NOMO-1 treated with dmso at 0.1 percent for 144 hours (cell line): ENCODE measurements around the gene WSCD2.

ENCODE experiments used
- DNase-seq: peaks from one replicate; lab custom pipeline; 2025; ENCODE audit not compliant: unreplicated experiment; lab: John Stamatoyannopoulos, UW

Gene WSCD2

DNA sequence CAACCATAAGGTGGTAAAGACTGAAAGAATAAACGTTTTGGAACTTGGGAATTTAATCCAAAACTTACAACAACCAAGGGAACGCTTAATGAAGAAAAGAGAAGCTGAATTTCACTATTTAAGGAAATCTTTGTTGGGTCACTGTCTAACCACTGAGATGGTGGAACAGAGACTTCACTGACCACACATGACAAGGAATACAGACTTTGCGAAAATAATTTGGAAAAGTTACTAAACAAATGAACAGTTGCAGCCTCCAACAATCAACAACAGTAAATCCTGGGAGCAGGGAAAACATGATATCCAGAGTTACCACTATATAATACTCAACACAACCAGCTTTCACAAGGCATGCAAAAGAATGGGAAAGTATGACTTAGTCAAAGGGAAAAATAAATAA is 131.0 kb downstream of the WSCD2 start:
- no peak for DNase-seq

DNA sequence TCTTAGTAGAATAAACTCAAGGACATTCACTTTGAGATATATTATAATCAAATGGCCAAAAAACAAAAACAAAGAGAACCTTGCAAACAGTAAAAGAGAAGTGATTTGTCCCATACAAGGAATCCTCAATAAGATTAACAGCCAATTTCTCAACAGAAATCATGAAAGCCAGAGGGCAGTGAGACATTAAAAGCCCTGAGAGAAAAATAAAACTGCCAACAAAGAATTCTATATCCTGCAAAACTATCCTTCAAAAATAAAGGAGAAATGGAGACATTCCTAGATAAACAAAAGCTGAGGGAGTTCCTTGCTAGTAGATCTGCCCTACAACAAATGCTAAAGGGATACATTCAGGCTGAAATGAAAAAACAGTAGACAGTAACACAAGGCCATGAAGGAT is 131.9 kb downstream of the WSCD2 start:
- DNase-seq = no peak

DNA sequence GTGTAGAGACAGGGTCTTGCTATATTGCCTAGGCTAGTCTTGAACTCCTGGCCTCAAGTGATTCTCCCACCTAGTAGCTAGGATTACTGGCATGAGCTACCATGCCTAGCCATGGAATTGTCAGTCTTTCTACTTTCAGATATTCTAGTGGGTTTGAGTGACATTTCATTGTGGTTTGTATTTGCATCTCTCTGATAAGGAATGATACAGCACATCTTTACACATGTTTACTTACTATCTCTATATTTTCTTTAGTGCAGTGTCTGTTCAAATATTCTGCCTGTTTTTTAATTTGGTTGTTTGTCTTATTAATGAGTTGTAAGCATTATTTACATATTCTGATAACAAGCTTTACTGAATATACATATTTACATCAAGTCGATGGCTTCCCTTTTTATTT is 136.4 kb downstream of the WSCD2 start:
- DNase-seq = no peak

DNA sequence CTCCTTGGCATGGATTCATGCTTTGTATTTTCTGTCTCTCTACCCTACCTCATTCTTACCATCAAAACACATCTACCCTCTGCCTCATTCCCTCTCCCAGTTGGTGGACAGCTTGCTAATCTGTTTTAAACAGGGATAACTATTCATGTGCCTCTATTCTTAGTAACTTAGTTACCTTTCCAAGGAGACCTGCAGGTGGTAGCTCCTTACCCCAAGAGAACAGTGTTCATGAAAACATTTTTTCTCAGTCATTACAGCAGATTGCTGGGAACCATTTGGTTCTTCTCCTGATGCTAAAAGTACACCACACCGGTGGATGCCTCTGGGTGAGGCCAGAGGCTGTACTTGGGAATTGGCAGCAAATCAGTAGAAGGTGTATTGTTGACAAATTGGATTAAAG is 137.0 kb downstream of the WSCD2 start:
- DNase-seq = no peak

DNA sequence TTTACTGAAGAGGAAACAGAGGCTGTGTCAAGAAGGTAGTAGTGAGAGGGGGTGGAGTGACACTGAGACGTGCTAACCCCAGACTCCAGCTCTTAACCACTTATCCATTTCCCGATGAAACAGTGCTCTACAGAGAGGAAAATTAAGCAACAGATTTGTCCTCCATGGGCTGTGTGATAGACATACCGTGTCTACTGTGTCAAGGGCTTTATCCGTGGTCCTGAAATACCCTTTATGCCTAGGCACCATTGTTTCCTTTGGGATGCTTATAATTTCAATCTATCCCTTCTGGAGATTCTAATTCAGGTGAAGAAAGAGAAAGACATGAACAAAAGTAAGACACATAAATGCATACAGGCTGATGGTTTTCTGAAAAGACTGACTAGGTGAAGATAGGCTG is 138.4 kb downstream of the WSCD2 start:
- no peak for DNase-seq

DNA sequence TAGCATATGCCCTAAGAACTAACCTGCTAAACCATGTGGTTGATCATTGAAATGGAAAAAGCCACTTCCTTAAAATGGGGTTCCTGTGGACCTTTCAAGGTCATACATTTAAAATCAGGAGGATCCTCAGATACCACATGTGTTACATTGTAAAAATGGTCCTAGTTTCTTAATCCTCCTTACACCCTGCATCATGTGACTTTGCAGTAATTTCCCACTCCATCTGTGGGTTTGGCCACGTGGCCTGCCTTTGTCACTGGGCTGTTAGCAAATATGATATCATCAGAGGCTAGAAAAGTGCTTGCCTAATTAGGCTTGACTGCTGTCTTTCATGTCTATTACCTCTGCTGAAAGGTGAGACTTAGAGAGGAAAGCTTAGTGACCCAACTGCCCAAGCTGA is 139.3 kb downstream of the WSCD2 start:
- no peak for DNase-seq

DNA sequence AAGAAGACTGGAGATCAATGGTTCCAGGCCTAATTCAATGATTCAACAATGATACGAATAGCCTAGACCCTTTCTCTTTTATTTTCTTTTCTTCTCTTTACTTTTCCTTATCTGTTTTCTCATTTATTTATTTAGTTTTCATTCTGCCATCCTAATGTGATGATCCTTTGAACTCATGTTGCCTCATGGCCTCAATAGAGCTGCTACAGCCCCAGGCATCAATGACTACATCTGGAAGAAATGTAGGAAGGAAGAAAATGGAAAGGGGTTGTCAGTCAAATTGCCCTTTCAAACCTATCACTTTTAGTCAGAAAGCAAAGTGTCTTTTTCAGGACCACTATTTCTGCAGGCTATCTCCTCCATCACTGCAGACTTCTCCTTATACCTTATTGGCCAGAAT is 140.1 kb downstream of the WSCD2 start:
- no peak for DNase-seq

DNA sequence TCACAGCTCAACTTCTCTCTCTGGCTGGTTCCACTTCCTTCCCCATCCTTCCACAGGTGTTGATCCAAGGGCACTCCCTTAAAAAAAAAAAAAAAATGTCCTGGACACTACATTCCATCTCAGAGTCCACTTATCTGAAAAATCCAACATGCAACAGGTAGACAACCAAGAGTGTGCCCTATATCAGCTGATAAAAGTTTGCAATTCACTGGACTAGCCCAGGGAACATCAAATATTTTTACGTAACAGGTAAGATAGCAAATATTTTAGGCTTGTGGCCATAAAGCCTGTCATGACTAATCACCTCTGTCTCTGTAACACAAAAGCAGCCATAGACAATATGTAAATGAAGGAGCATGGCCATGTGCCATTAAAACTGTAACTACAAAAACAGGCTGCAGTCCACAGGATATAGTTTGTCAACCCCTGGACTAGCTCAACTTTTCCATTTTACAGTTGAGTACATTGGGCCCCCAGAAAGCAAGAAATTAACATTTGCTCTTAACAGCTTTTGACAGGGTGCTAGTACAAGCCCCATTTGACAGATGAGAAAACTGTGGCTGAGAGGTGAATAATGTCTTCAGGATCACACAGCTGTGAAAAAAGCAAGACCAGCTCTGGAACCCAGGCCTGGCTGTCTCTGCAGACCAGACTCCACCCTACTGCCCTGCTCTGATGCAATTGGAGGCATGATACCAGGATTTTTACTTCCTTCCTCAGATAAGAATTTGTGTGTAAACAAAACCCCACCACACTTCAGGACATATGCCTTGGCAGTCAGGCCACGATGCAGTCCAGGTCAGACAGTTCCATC is 141.2 kb downstream of the WSCD2 start:
- no peak for DNase-seq

DNA sequence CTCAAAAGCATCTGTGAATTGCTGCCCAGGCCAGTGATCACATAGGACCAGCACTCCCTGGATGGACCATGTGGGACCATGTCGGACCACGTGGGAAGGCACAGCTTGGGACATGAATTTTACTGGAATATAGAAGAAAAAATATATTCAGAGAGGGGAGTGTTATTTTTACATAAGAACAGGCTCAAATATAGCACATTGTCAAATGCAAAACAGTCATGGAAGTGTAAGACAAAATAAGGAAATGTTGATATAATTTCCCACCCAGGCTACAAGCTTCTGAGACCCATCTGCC is 141.7 kb downstream of the WSCD2 start:
- no peak for DNase-seq

DNA sequence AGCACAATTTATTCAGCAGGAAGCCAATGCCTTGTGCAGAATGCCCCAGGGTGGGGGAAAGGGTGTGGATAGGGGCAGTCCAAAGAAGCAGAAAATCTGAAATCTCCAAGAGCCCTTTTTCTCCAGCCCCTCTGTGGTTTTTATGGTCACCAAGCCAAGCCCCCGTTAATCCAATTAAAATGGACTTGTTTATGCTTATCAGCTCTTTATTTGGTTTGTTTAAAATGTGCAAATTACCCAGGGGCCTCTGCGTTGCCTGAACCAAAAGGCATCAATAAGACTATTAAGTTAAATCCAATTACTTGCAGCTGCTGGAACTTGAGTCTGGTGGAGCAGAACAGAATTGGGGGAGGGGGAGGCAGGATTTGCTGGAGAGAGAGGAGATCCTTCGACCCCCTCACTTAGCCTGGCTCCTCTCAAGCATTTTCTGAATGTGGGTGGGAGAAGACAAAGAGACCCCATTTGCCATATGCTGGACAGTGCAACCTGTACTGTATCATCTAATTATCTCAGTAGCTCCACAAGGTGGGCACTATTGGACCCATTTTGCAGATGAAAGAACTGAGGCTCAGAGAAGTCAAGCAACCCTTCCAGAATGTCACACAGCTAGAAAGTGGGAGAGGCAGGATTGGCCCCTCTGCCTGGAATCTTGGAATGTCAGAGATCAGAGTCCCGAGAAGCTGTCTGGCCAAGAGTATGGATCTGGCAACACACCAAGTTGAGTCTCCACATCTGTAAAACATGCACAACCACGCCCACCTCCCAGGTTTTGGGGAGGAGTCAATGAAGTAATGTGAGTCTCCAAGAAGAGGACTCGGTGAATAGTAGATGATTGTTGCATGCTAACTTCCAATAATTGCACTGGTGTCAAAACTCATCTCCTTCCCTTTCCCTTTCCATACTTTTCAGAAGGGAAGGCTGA is 143.1 kb downstream of the WSCD2 start:
- no peak for DNase-seq

DNA sequence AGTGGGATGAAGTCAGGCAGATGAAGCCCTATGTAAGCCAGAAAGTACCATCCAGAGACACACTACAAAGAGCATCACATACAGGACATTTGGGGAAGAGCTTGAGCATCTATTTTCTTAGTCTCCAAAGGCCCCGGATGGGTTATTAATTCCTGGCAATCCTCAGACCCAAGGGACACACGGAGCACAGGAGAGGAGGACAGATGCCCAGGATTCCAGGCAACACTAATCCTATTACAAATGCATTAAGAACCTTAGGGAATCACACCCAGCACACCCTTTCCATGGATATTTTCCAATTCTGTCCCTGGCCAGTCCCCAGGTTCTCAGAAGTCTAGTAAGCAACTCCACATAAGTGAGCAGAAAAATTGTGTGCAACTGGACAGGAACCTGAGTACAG is 144.1 kb downstream of the WSCD2 start:
- no peak for DNase-seq

DNA sequence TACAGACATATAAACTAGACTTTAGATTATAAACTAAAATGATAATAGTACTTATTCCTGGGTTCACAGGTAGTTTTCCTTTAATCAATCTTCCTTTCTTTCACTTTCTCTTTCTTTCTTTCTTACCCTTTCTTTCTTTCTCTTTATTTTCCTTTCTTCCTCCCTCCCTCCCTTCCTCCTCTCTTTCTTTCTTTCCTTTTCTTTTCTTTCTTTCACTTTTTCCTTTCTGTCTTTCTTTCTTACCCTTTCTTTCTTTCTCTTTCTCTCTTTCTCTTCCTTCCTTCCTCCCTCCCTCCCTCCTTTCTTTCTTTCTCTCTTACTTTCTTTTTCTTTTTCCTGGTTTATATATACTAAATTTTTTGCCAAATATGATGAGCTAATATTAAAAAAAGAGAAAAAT is 148.5 kb downstream of the WSCD2 start:
- no peak for DNase-seq

DNA sequence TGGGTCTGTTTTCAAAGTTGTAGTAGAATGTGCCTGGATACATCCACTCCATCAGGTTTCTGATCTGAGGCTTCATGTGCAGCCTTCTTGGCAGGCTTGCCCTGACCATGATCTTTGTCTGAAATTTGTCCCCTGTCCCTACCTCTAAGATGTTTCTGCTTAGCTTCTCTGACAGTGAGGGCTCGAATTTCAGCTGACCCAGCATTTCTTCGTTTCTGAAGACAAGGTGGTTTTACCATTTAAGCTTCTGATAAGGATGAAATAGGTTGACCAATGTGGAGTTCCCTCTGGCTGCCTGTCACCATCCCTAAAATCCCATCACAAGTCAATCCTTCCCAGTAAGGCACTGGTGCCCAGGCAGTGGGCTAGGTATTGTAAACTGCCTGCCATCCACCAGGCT is 153.1 kb downstream of the WSCD2 start:
- no peak for DNase-seq

DNA sequence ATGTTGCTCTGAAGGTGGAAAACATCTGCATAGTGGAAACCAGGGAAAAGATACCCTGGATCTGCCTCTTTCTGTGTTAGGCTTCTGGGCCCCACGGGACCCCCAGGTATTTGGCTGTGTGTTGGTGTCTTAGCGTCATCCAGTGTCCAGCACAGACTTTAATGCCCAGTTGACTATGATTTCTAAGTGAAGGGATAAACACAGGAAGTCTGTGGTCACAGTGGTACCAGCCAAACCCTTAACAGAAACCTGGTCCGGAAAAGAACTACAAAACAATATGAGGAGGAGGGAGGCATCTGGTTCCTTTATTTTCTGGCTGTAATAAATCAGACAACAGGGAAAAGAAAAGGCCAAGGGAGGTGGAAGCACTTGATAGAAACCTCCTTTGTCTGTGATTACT is 153.6 kb downstream of the WSCD2 start:
- DNase-seq = no peak

DNA sequence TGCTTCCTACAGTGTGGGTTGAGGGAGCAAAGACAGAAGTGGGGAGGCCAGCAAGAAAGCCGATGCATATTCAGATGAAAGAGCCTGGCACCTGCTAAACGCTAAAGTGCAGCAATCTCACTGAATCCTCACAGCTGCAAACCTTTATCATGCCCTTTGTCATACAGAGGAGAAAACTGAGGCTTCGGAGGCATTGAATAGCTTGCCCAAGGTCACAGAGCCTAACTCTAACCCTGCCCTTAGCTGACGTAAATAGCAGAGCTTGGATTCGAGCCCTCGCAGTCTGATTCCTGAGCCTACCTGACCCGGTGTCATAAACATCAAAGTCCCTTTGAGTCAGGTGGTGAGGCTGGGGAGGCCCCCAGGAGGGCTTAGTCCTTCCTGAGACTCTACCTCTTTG is 155.1 kb downstream of the WSCD2 start:
- DNase-seq = no peak

DNA sequence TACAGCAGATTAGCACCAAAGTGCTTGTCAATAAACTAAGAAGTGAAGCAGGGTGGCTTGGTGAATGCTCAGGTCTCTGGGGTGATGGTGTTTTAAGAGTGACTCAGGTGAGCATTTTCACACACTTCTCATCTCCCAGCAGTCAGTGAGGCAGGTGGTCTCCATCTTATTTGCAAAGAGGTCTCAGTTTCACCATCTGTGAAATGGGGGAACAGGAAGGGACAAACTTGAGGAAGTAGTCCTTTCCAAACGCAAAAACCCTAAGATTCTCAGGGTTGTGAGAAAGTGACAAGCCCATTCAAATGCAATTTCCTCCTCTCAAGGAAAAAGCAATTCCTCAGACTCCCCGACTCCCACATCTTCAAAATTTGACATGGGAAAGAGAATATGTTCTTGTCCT is 155.9 kb downstream of the WSCD2 start:
- no peak for DNase-seq

DNA sequence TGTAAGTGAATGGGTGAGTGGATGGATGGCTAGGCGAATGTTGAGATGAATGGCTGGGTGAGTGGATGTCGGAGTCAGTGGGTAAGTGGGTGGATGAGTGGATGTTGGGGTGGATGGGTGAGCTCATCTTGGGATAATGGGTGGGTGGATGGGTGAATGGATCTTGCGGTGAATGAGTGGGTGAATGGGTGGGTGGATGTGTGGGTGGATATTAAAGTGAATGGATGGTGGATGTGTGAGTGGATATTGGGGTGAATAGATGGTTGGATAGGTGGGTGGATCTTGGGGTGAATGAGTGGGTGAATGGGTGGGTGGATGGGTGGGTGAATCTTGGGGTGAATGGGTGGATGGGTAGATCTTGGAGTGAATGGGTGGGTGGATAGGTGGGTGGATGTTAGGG is 158.1 kb downstream of the WSCD2 start:
- DNase-seq = no peak

DNA sequence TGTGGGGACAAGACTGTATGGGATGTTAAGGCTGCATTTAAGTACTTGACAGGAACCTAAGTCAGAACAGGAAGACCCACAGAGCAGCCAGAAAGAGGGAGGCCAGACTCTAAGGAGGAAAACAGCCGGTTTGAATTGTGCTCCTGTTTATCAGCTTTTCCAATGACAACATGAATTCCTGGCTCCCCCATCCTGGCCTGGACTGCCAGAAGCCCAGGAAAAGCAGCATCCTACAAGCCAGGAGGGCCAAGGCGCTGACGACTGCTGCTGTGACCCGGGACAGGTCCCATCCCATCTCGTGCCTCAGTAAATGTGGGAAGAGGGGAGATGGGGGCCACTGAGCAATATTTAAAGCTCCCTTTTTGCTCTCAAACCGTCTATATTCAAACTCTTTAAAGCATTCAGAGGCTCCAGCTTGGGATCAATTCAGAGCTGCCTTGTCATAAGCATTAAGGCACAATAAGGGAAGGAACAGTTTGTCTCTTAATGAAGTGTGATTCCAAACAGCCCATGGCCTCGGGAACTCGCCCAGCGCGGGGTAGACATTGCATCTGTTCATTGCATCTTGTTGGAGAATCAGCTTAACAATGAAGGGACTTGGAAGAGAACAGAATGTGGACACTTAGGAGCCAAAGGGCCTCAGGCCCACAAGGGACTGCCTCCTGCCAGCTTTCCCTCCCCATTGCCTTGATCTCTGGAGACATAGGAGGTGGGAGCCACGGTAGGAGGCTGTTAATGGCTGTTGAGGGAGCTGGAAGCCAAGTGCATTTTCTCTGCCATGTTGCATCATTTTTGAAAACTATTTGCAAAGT is 160.5 kb downstream of the WSCD2 start:
- DNase-seq = no peak

DNA sequence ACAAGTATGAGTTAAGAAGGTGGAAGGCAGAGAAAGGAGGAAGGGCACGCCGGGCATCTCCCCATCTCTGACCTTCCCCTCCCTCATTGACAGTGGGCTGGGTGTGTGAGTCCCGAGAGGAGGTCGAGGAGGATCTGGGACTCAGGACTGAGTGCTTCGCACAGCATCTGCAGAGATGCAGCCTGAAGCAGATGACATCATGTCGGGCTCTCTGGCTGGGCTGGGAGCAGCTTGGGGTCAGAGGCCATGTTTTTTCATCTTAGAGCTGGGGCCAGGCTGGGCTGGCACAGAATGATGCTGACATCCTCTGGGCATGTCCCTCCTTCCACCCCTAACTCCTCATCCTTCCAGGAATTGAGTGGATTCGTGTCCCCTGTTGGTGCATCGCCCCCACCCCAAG is 166.6 kb downstream of the WSCD2 start:
- DNase-seq = no peak

DNA sequence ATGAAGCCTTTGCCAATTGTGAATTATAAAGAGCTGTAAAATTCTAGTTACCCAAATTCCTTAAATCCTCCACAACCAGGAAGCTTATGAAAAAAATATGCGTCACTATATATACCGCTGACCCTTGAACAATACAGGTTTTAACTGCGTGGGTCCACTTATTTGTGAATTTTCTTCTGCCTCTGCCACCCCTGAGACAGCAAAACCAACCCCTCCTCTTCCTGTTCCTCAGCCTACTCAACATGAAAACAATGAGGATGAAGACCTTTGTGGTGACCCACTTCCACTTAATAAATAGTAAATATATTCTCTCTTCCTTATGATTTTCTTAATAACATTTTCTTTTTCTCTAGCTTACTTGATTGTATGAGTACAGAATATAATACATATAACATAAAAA is 167.9 kb downstream of the WSCD2 start:
- DNase-seq = no peak

DNA sequence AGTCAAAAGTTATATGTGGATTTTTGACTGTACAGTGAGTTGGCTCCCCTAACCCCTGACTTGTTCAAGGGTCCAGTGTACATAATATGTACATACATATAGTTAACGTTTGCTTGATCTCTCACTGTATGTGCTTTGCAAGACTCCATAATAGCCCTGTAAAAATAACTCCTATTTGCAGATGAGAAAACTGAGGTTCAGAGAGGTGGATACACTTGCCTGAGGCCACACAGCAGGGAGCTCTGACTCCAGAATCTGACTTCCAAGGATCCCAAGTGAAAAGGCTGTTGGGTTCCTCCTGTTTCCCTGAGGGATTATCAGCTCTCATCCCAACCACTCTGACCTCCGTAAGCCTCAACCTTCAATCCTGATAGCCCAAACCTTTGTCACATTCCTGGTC is 168.3 kb downstream of the WSCD2 start:
- DNase-seq = no peak
